T-helper 2 cell treated with Interferon-gamma antibody and Interleukin-4, amounts not matched to agents 100 ng/mL and 5 ng/mL, for 36 hours (primary cell): Measurements from ENCODE around the gene PRKCB. TPM values are rescaled to one million over a fixed set of nuclear protein-coding genes. Genes with fewer than 3 reads are reported as not detected.

Experiments
- intact Hi-C: fragments of 100-400 bp; cut with micrococcal nuclease; formaldehyde crosslinking; loops from one replicate; pipeline ENCODE4 v1.15.1; 2023
- total RNA-seq: library from RNA; stranded (reverse); gene quantifications from 2 replicates; pipeline ENCODE4 v1.2.3, GENCODE V29; 2022

Gene PRKCB
- total RNA-seq, 1 donor from 2014 or later: 71.9 TPM

- intact Hi-C loops: loop anchor here (10.0 kb wide), 2 partner anchors 121 to 159 kb away; partner anchors contain the start of gene PLK1
Measured at GRCh38 chr16:23833960-23834685, 1.7 kb upstream of the PRKCB start.

GRCh38 chr16:23836078-23836403, 258 bp downstream of the PRKCB start:
- intact Hi-C loops: loop anchor here (1.0 to 10.0 kb wide), 4 partner anchors 27 to 161 kb away; partner anchors contain the start of gene PLK1

GRCh38 chr16:23836404-23837311, 875 bp downstream of the PRKCB start:
- intact Hi-C loops: loop anchor here (1.0 to 10.0 kb wide), 4 partner anchors 27 to 162 kb away; partner anchors contain the start of gene PLK1

GRCh38 chr16:23837553-23838308, 1.9 kb downstream of the PRKCB start:
- intact Hi-C loops: loop anchor here (2.0 to 10.0 kb wide), 3 partner anchors 35 to 163 kb away; partner anchors contain the start of gene PLK1

- intact Hi-C loops: loop anchor here (10.0 kb wide), 2 partner anchors 116 to 164 kb away; partner anchors contain the start of gene PLK1
Measured at GRCh38 chr16:23838485-23839142, 2.8 kb downstream of the PRKCB start.

- intact Hi-C loops: no loop called here
Measured at GRCh38 chr16:23840310-23840709, 4.5 kb downstream of the PRKCB start.

GRCh38 chr16:23842137-23842600, 6.4 kb downstream of the PRKCB start:
- intact Hi-C loops: no loop called here

- intact Hi-C loops: no loop called here
Measured at GRCh38 chr16:23843143-23843542, 7.4 kb downstream of the PRKCB start.

GRCh38 chr16:23847251-23847650, 11.5 kb downstream of the PRKCB start:
- intact Hi-C loops: no loop called here

GRCh38 chr16:23847948-23848347, 12.2 kb downstream of the PRKCB start:
- intact Hi-C loops: no loop called here

- intact Hi-C loops: no loop called here
Measured at GRCh38 chr16:23848958-23849357, 13.2 kb downstream of the PRKCB start.

GRCh38 chr16:23852794-23853562, 17.2 kb downstream of the PRKCB start:
- intact Hi-C loops: no loop called here

GRCh38 chr16:23855010-23855409, 19.2 kb downstream of the PRKCB start:
- intact Hi-C loops: no loop called here

- intact Hi-C loops: no loop called here
Measured at GRCh38 chr16:23856251-23856709, 20.5 kb downstream of the PRKCB start.

GRCh38 chr16:23857256-23857880, 21.6 kb downstream of the PRKCB start:
- intact Hi-C loops: no loop called here

- intact Hi-C loops: no loop called here
Measured at GRCh38 chr16:23857881-23858269, 22.1 kb downstream of the PRKCB start.

GRCh38 chr16:23858542-23858941, 22.8 kb downstream of the PRKCB start:
- intact Hi-C loops: no loop called here

GRCh38 chr16:23859713-23860269, 24.0 kb downstream of the PRKCB start:
- intact Hi-C loops: loop anchor here (5.0 kb wide), 2 partner anchors 32 to 153 kb away; no protein-coding TSS in a partner anchor

- intact Hi-C loops: loop anchor here (5.0 kb wide), 2 partner anchors 35 to 150 kb away; no protein-coding TSS in a partner anchor
Measured at GRCh38 chr16:23861874-23862273, 26.1 kb downstream of the PRKCB start.
